Inferior parietal cortex (tissue), 1 donor: ENCODE data around the gene CHCHD3.
A peak's percentile ranks its signal among the peaks of the same experiment; 100 is the strongest.

Experiments used
- DNase-seq: peaks from one replicate; pipeline ENCODE4 v3.0.0-alpha.2; 2016; ENCODE audit errors: extremely low spot score

CHCHD3 gene

DNA sequence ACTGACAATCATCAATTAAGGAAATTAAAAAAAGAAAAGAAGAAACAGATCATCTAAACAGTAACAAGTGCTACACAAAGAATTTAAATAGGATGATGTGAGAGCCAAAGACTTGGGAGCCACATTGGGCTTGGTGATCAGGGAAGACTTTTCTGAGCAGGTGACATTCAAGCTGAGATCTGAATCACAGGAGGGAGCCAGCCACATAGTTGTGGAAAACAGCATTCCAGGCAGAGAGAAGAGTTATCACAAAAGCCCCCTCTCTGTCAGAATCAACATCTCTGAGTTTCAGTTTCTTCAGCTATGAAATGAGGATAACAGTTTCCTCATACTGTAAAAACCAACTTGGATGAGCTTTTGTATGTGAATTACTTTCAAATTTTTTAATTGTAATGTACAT lies 336.4 kb downstream of the CHCHD3 start:
- DNase-seq: no peak

DNA sequence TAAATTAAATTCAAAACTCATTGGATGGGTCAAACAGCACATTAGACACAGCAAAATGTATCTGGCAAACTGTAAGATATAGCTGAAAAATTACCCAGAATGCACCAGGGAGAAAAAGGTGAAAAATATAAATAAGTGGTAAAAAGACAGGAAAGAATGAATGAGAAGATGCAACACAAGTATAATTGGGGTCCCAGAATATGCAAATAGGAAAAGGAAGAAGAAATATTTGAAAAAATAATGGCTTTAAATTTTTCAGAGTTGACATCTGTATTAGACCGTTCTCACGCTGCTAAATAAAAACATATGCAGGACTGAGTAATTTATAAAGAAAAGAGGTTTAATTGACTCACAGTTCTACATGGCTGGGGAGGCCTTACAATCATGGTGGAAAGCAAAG lies 337.9 kb downstream of the CHCHD3 start:
- no peak for DNase-seq

- no peak for DNase-seq
These were observed 339.7 kb downstream of the CHCHD3 start for GRCh38 chr7:132742189-132742612.

GRCh38 chr7:132740176-132740575 lies 341.7 kb downstream of the CHCHD3 start:
- no peak for DNase-seq

GRCh38 chr7:132739271-132739955 lies 342.5 kb downstream of the CHCHD3 start:
- peak; percentile 77 for DNase-seq

DNA sequence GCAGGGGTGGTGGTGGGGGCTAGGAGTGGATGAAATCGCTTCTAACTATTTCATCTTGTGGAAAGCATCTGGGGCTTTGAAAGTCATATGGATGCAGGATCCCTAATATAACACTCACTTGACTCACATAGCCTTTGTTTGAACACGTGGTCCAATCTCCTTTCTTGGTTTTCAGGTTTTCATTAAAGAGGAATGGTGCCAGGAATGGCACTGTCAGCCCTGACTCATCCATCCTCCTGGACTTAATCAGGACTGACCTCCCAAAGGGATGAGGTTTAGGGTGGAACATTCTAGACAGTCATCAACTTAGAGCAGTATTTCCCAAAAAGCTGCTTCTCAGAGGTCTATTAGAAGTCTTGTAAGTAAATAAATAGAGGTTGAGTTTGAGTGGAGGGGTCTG lies 343.6 kb downstream of the CHCHD3 start:
- no peak for DNase-seq

DNA sequence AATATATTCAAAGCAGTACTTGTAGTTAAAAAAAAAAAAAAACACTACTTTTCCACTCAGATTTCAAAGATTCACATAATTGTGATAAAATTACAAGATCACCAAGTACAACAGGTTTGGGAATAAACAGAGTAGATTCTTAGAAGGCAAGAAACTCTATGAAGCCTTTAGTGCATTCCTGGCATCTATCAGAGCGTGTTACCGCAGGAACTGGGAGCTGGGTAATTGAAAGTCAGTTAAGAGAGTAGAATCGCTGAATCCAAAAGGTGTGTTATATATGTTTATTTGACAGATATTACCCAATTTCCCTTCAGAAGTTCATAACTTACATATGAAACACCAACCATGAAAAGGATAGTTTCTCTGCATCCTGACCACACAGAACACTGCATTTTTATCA lies 346.4 kb downstream of the CHCHD3 start:
- DNase-seq: no peak
